Neural progenitor cell (in vitro differentiated cells): ENCODE measurements around the gene VTCN1.

ENCODE experiments used
- EZH2 ChIP-seq: fragments of 200-600 bp; sonication (generic); IDR thresholded peaks from 2 replicates; pipeline ENCODE4 v1.6.1; 2017; ENCODE audit warnings: antibody characterized with exemption, mild to moderate bottlenecking, moderate library complexity
- EZH2phosphoT487 ChIP-seq: fragments of 200-600 bp; sonication (generic); IDR thresholded peaks from 2 replicates; pipeline ENCODE4 v1.6.1; 2017; ENCODE audit warnings: antibody characterized with exemption
- TF ChIP-seq, protein P1 (sequence below): fragments of 200-600 bp; sonication (generic); IDR thresholded peaks from 2 replicates; pipeline ENCODE4 v1.5.1; 2017; ENCODE audit warnings: antibody characterized with exemption, mild to moderate bottlenecking

DNA sequence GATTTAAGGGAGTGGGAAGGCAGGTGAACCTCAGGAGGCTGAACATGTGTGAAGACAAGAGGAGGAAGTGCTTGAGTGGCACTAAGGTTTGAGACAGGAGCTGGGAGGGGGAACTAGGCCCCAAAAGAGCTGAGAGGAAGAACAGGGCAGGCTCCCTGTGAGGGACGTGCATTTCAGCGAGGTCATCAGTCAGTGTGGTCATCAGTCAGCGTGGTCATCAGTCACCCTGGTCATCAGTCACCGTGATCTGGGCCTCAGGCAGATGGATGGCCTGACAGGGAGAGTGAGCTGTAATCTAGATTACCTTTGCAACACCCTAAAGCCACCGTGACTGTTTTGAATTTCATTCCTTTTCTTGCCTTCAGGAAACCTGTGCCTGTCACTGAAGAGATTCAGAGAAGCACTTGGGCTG, 29.1 kb downstream of the VTCN1 start:
- TF ChIP-seq, protein P1, sequence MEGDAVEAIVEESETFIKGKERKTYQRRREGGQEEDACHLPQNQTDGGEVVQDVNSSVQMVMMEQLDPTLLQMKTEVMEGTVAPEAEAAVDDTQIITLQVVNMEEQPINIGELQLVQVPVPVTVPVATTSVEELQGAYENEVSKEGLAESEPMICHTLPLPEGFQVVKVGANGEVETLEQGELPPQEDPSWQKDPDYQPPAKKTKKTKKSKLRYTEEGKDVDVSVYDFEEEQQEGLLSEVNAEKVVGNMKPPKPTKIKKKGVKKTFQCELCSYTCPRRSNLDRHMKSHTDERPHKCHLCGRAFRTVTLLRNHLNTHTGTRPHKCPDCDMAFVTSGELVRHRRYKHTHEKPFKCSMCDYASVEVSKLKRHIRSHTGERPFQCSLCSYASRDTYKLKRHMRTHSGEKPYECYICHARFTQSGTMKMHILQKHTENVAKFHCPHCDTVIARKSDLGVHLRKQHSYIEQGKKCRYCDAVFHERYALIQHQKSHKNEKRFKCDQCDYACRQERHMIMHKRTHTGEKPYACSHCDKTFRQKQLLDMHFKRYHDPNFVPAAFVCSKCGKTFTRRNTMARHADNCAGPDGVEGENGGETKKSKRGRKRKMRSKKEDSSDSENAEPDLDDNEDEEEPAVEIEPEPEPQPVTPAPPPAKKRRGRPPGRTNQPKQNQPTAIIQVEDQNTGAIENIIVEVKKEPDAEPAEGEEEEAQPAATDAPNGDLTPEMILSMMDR = no peak
- TF ChIP-seq EZH2phosphoT487 (no peak), EZH2 (no peak)
